EH (cell line): ENCODE measurements around the gene TUBGCP6.
A peak's percentile ranks its signal among the peaks of the same experiment; 100 is the strongest.
"Not testable (repeated sequence)": the region's sequence is repeated elsewhere in the genome, so short reads cannot be mapped to it uniquely, and the experiment has no call there.

Source experiments
- DNase-seq: peaks from one replicate; pipeline ENCODE4 v3.0.0-alpha.2; 2015; ENCODE audit warnings: low read depth

Gene TUBGCP6

DNA sequence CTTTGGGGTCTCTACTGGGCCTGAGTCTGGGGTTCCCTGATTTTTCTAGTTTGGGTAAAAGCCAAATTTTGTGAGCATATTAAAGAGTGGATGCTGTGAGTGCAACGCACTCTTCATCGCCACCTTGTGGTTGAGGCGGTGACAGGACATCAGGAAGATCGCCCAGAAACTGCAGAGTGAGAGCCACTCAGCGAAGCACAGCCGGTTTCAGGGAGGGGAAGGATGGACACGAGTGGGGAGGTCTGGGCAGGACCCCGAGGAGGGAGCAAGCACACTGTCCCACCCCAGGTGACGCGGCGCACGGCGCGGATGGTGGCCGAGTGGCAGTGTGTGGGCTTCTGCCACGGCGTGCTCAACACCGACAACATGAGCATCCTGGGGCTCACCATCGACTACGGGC is 34.9 kb downstream of the TUBGCP6 start:
- DNase-seq, result peak; percentile 72

DNA sequence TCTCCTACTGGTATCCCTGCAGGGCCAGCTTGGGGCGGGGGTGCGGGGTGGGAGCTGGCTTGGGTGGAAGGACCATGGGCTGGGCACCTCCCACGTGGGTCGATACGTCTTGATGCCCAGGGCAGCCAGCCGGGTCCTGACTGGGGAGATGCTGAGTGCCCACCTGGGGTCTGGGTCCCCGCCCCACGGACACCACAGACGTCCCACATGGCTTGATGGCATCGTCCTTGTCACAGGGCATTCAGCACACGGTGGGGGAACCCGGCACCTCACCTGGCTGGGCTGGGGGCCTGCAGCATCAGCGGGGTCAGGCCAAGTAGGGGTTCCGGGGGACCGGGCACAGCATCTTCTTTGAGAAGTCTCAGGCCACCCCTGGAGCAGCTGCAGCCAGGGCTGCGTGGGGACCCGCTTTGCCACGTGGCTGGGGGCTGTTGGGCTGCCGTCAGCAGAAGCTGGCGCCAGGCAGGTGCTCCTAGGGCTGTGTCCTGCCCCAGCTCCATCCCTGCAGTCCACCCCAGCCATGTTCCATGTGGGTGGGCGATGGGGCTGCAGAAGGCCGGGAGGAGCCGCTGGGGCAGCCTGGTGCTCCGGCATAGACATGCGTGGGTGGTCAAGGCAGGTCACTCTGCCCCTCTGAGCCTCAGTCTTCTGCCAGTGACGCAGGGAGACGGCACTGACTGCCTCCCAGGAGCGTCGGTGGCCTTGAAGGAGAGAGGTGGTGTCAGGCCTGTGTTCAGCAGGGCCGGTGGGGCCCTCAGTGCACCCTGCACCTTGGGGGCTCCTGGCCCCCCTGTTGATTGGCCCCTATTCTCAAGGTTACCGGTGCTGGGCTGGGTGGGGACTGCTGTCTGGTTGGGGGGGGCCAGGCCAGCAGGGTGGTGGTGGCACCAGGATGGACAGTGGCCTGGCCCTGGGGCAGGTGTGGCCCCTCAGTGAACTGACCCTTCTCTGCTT is 35.6 kb downstream of the TUBGCP6 start:
- no peak for DNase-seq

- DNase-seq, result no peak
These were observed 36.3 kb downstream of the TUBGCP6 start for GRCh38 chr22:50208430-50208938.

GRCh38 chr22:50207383-50208140 is 37.3 kb downstream of the TUBGCP6 start:
- no peak for DNase-seq

DNA sequence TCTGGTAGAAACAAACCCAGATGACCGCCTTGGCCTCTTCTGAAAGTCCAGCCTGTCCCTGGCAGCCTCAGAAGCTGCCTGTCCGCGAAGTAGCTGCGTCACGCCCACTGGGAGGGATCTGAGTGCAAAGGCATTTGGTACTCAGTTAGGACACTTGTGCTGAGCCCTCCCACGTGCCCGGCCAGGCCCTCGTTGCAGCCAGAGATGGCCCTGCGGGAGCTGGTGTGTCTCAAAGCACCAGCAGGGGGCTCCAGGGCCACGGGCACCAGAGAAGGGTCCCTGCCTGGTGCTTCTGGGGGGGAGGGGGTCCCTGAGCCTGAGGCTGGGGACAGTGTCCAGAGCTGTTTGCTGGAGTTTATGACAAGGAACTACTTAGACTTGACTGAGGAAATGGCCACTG is 38.2 kb downstream of the TUBGCP6 start:
- DNase-seq, result peak; percentile 61

DNA sequence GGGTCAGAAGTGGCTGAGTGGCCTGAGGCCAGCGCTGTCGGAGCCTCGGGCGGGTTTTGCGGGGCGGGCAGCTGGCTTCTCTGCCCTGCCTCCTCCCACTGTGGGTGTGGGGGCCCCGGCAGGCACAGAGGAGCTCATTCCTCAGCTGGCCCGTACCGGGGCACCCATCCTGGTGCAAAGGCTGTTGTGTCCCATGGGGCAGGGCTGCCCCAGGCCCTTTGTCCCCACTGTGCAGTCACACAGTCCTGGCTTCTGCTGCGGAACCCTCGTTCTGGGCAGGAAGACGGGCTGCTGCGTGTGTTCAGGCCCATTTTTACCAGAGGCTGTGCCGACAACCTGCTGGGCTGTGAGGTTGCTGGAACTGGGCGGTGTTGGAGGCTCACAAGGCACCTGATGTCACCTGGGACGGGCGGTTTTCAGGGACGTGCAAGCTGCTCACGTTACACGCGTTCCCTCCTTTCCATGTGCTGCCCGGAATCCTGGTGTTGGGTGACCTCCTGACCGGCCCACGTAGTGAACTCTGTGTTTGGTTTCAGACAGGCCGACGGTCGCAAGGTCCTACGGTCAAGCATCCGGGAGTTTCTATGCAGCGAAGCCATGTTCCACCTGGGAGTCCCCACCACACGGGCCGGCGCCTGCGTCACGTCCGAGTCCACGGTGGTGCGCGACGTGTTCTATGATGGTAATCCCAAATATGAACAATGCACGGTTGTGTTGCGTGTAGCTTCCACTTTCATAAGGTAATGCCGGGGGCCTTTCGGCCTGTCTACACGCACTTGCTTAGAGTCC is 38.8 kb downstream of the TUBGCP6 start:
- DNase-seq, result no peak

DNA sequence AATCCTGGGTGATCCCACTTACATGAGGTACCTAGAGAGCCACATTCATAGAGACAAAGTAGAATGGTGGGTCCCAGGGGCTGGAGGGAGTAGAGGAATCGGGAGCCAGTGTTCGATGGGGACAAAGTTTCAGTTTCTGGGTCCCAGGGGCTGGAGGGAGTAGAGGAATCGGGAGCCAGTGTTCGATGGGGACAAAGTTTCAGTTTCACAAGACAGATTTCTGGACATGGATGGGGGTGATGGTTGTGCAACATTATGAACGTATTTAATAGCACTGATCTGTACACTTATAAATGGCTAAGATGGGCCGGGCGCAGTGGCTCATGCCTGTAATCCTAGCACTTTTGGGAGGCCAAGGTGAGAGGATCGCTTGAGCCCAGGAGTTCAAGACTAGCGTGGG is 39.8 kb downstream of the TUBGCP6 start:
- DNase-seq, result not testable (repeated sequence)

- no peak for DNase-seq
These were observed 40.3 kb downstream of the TUBGCP6 start for GRCh38 chr22:50204571-50204970.

DNA sequence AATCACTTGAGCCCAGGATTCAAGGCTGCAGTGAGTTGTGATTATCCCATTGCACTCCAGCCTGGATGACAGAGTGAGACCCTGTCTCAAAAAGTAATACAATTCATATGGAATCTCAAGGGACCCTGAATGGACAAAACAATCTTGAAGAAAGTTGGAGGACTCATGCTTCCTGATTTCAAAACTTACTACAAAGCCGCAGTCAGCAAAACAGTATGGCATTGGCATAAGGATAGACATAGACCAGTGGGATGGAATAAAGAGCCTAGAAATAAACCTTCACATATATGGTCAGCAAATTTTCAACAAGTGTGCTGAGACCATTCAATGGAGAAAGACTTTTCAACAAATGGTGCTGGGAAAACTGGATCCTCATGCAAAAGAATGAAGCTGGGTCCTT is 41.5 kb downstream of the TUBGCP6 start:
- no peak for DNase-seq

DNA sequence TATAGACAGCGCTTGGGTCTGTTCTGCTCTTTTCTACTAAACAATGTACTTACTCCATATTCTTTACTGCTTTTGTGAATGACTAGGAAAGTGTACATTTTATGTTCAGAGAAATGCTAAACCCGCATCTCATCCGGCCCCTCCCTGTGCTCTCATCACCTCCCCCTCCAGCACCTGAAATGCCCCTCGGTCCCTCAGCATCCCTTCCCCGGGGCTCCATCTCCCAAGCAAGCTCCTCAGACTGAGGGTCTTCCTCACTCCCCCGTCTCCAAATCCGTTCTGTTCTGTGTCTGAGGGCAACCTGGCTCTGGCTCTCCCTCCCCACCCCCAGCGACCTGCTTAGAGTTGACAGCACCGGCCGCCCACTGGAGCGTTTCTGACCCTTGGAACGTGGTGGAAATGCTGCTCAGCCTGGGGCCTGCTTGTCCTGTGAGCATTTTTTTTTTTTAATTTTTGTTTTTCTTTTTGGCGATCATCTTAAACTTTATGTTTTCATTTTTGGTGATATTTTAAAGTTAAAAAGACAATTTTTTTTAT is 42.6 kb downstream of the TUBGCP6 start:
- DNase-seq, result no peak

DNA sequence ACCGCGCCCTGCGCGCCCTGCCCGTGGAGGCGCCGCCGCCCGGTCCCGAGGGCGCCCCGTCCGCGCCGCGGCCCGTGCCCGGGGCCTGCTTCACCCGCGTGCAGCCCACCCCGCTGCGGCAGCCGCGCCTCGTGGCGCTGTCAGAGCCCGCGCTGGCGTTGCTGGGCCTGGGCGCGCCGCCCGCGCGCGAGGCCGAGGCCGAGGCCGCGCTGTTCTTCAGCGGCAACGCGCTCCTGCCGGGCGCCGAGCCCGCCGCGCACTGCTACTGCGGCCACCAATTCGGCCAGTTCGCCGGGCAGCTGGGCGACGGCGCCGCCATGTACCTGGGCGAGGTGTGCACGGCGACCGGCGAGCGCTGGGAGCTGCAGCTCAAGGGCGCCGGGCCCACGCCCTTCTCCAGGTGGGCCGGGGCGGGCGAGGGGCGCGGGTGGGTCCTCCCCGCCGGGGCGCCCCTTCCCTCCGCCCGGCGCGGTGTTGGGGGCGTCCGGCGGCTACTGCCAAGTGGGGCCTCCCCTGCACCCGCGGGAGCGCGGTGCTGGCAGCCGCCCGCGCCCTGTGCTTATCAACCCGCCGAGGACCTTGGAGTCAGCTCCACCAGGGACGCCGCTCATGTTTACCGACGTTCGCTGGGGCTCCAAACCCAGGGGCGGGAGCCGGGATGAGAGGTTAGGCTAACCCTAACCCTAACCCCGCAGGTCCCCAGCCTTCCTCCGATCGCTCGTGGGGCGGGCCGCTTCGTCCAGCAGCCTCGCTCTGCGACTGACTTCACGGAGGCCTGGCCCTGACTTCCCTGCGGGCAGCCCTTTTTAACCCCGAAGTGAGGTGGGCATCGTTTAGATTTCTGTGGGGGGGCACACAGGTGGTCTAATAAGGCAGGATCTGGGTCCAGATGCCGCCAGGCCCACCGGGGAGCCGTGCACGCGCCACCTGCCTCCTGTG is 43.4 kb downstream of the TUBGCP6 start:
- no peak for DNase-seq

DNA sequence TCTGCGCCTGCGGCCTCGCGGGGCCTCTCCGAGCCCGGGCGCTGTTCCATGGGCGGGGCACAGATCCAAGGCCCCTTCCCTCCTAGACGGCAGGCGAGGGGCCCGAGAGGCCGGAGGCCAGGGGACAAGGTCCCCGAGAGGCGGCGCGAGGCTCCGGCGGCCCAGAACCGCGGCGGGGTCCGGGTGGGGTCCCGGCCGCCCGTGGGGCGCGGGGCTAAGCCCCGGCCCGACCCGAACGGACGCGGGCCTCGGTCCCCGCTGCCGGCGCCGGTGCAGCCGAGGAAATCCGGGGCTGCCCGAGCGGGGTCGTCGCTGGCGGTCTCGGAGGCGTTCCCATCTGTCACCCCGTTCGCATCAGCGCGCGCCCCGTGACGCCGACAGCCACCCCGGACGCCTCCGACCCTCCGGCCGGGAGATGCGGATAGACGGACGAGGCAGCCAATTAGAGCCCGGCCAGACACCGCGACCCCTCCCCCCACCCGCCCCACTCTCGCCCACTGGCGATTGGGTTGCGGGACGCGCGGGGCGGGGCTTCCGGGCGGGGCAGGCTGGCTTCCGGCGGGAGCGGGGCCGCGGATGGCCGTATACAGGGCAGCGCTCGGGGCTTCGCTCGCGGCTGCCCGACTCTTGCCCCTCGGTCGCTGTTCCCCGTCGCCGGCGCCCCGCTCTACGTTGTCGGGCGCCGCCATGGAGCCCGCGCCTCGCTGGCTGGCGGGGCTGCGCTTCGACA is 44.2 kb downstream of the TUBGCP6 start, which contains the start of gene SELENOO:
SELENOO (plus strand) TSS at position 551 of the 730 bp plus-strand sequence; CDS start at position 577, 26 bp downstream.
- peak; percentile 88 for DNase-seq

- DNase-seq, result no peak
These were observed 44.9 kb downstream of the TUBGCP6 start for GRCh38 chr22:50199829-50200460.

DNA sequence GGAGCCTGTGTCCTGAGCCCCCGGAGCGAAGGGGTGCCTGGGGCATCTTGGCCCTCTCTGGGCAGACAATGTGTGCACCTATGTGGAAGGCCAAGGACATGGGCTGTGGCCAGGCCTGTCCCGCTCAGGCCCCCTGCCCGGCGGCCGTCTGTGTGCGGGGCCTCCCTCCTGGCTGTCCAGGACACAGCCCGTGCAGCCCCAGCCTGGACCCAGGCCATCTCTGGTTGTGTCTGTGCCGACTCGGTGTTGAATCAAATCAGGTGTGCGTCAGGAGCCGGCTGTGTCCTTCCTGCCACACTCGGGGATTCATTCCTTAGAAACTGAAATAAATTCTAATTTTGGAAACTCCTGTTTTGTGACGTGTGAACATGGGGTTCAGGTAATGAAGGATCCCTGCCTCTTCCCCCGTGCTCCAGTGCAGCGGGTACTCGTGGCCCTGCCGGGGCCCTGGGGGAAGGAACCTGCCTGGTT is 45.5 kb downstream of the TUBGCP6 start:
- DNase-seq, result no peak

DNA sequence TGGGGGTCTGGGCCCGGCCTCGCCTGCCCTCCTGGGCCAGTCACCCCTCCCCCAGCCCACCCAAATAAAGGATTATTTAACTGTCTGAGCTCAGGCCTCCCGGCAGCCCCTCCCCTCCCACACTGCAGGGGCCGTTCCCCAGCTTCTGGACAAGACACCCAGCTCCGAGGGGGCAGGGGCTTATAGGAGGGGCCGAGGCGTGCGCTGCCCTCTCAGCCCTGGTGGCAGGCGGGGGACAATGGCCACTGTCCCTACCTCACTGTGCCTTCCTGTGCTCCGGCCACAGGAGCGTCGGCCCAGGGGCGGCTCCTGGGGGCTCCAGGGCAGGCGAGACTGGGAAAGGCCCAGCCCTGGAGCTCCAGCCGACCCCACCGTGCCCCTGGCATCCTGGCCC is 46.2 kb downstream of the TUBGCP6 start:
- no peak for DNase-seq

- no peak for DNase-seq
These were observed 46.8 kb downstream of the TUBGCP6 start for GRCh38 chr22:50197856-50198623.

DNA sequence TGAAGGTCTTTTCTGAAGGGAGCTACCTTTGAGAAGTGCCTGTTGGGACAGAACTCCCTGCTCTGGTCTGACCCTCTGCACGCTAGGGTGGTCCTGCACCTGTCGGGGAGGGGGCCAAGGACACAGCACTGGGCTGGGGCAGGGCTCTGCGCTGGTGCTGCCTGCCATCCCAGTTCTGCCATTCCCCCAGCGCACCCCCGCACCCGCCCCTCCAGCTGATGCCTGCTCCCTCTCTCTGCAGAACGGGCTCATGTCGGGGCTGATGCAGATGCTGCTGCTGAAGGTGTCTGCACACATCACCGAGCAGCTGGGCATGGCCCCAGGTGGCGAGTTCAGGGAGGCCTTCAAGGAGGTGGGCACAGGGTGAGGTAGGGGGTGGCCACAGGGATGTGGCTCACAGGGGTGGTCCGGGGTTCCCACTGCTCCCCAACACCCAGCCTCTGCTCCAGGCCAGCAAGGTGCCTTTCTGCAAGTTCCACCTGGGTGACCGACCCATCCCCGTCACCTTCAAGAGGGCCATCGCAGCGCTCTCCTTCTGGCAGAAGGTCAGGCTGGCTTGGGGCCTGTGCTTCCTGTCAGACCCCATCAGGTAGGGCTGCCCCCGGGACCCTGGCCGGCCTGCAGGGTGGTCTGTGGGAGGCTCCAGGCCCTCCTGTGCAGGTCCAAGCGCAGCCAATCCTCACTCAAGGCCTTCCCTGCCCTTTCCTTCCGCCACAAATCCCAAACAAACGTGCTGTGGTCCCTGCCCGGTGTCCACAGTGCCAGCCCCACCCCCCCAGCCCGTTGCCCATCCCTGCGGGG is 47.6 kb downstream of the TUBGCP6 start:
- DNase-seq, result no peak

GRCh38 chr22:50196256-50196655 is 48.6 kb downstream of the TUBGCP6 start:
- no peak for DNase-seq
